ENCODE measurements around the gene LMF1.
"Not testable (repeated sequence)": the region's sequence is repeated elsewhere in the genome, so short reads cannot be mapped to it uniquely, and the experiment has no call there.

The LMF1 gene

GRCh38 chr16:959232-960040, 11.3 kb downstream of the LMF1 start:
- no peak overlapping the region for H3K4me3 ChIP-seq (ENCODE audit: low read length)
- TF ChIP-seq CTCF (conservative IDR thresholded peaks at IDR 0.05; ENCODE audit: low read length): no peak
- no peak for DNase-seq (ENCODE audit: low read depth)

GRCh38 chr16:955766-956165, 15.0 kb downstream of the LMF1 start:
- DNase-seq (ENCODE audit: low read depth); H3K4me3 ChIP-seq (ENCODE audit: low read length): not testable (repeated sequence)

- not testable (repeated sequence) for DNase-seq (ENCODE audit: low read depth); H3K4me3 ChIP-seq (ENCODE audit: low read length)
Measured at GRCh38 chr16:953818-954217, 17.0 kb downstream of the LMF1 start.

- no peak for TF ChIP-seq CTCF (conservative IDR thresholded peaks at IDR 0.05; ENCODE audit: low read length)
- H3K4me3 ChIP-seq (ENCODE audit: low read length): no peak overlapping the region
- DNase-seq (ENCODE audit: low read depth): no peak
Measured at GRCh38 chr16:952321-952720, 18.5 kb downstream of the LMF1 start.

GRCh38 chr16:951660-952301, 19.0 kb downstream of the LMF1 start:
- no peak overlapping the region for H3K4me3 ChIP-seq (ENCODE audit: low read length)
- no peak for TF ChIP-seq CTCF (conservative IDR thresholded peaks at IDR 0.05; ENCODE audit: low read length)
- no peak for DNase-seq (ENCODE audit: low read depth)

- not testable (repeated sequence) for DNase-seq (ENCODE audit: low read depth); H3K4me3 ChIP-seq (ENCODE audit: low read length)
Measured at GRCh38 chr16:950733-951573, 19.8 kb downstream of the LMF1 start.

- not testable (repeated sequence) for H3K4me3 ChIP-seq (ENCODE audit: low read length)
Measured at GRCh38 chr16:948767-949166, 22.0 kb downstream of the LMF1 start.

GRCh38 chr16:947922-948303, 22.9 kb downstream of the LMF1 start:
- not testable (repeated sequence) for DNase-seq (ENCODE audit: low read depth); H3K4me3 ChIP-seq (ENCODE audit: low read length)

More at GRCh38 chr16:948767-949166, 22.0 kb downstream of the LMF1 start:
- DNase-seq (ENCODE audit: low read depth): not testable (repeated sequence)

- H3K4me3 ChIP-seq (ENCODE audit: low read length): no peak overlapping the region
- no peak for TF ChIP-seq CTCF (conservative IDR thresholded peaks at IDR 0.05; ENCODE audit: low read length)
- no peak for DNase-seq (ENCODE audit: low read depth)
Measured at GRCh38 chr16:947255-947921, 23.4 kb downstream of the LMF1 start.

All from AG10803 (cell line).